HG02763 (cell line): ENCODE results near the gene ADAMTS2.
"Not testable (repeated sequence)": the region's sequence is repeated elsewhere in the genome, so short reads cannot be mapped to it uniquely, and the experiment has no call there.

Experiments used
- ATAC-seq: cut with Tn5 transposase; IDR thresholded peaks from one replicate; pipeline ENCODE4 v1.9.1; 2021; ENCODE audit warnings: mild to moderate bottlenecking, moderate library complexity; ENCODE audit not compliant: unreplicated experiment

The ADAMTS2 gene

DNA sequence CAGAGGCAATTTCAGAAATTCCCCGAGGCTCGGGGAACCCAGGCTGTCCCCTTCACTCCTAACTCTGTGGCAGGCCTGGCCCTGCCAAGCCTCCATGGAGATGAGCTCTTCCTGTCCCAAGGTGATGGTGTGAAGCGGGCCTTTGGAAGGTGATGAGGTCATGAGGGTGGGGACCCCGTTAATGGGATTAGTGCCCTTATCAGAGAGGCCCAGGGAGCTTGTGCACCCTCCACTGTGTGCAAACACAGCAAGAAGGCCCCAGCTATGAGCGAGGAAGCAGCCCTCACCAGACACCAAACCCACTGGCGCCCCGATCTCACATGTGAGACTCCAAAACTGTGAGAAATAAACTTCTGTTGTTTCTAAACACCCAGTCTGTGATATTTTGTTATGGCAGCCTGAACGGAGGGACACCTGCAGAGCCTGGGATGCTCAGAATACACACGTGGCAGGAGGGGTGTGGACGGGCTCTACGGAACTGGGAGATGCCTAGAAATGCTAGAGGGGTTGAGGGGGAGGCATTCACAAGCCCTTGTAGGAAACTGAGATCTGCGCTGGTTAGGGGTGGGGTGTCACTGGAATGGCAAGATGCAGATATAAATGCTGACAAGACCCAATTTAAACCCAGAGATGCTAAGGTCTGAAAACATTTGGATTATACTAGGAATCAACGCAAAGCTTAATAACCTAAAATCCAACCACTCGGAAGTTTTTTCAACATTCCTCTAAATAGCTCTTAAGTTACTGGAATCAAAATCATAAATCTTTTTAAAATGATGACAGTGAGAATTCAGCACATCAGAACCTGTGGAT is 46.9 kb downstream of the ADAMTS2 start:
- ATAC-seq, result no peak

DNA sequence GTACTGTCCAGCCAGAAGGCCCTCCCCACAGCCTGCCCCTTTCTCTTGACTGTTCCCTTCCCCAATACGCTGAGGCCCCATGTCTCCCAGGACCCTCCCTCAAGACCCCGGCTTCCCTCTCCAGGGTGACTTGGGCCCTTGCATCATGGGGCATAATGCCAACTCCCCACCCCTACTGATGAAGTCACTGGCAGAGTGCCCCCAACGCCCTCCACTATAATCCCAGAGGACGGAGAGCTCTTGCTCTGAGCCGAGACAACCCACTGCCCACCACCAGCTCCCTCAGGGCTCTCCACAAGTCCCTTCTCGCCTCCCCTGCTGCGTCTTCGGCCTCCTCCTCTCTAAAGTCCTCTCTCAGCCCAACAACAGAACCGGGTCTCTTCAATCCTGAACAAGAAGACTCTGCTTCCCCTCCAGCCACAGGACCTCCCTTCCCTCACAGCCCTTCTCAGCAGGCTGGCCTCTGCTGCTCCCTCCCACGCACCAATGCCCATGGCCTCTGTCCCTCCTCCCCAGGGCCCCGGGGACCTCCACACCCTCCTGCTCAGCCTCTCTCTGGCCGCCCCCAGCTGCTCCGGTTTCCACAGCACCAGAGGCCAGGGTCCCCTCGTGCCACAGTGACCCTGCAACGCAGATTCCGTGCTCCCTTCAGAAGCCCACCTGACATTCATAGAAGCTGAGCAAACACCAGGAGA is 47.6 kb downstream of the ADAMTS2 start:
- ATAC-seq, result no peak

DNA sequence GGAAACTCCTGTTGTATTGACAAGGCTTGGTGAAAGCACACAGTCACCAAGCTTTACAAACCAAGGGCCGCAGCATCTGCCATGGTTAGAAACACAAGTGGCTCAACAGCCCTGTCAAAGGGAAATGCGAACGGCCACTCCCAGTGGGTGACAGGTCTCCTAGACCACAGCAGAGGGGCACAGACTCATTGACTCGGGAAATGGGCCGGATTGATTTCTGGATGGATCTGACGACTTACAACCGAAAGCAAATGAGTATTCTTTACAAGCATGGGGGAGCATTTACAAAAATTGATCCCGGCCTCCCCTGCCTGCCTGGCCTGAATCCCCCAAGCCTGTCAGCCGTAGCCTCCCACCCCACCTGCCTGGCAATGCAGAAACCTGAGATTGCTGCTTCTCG is 48.2 kb downstream of the ADAMTS2 start:
- ATAC-seq, result no peak

DNA sequence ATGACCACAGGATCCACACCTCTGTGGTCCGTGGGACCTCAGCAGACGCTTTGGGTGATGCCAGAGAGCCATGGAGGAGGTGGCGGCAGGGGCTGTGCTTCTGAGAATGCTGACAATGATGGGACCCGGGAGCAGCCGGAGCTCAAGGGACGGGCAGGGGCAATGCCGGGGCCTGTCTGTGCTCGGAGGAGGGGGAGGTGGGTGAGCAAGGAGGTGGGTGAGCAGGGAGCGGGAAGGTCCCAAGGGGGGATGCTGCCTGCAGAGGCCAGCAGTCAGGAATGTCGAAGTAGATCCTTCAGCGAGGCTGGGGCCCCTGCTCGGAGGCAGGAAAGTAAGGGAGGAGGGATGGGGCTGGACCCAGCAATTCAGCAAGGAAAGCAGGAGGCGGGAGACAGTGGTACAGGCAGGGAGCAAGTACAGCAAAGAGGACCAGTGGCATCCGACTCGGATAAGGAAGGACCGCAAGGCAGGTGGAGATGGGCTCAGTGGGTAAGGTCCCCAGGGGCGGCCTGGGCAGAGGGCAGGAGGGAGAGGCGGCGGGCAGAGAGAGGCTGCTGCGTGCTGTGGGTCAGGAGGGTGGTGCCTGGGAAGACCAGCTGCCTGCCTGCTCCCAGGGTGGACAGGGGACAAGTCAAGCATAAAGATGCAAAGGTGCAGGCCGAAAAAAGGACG is 49.0 kb downstream of the ADAMTS2 start:
- ATAC-seq, result no peak

DNA sequence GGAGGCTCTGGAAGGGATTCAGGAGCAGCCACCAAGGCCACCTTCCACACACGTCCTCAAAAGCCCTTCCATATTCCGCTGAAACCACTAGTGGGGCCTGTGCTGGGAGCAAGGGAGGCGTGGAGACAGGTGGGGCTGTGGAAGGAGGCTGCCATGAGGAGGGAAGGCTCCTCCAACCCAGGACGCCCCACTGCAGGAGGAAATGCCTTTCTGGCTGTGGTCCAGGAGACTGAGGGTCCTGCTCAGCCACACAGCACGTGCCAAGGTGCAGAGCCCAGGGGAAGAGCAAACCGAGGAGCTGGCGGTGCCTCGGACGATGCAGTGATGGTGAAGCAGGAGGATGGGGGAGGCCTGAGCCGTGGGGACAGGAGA is 49.5 kb downstream of the ADAMTS2 start:
- no peak for ATAC-seq

DNA sequence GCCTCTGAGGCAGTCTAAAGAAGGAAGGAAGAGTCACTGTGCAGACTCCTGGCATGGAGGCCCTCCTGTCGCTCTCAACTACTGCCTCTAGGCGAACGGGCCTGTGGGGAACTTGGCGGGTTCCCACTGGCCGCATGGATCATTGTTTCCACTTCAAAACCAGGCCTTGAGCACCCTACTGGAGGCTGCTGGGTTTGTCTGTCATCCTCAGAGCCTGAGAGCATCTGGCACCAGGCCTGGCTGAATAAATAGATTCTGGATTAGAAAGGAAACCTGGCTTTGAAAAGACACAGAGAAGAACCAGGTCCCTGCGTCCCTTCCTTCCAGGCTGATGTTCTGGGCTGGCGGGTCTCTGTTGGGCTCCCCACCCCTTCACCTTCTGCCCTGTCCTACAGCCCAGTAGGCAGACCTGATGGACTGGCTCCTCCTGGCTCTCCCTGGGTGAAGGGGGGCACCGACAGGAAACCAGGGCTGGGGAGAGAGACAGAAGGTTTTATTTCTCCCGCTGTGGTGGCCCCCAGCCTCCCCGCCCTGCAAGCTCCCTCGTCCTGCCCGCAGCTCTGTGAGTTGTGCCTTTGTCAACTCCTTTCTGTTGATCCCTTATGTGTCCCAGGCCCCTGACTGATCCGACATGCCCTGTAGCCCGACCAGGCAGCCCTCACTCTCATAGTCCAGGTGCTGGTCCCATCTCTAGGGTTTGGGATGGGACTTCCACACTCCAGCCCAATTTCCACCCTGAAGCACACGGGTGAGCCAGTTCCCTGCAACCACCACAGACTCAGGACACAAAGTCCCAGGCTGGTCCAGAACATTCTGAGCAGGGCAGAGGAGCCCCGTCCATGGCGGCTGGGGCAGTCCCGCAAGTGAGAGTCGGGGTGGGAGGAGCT is 50.1 kb downstream of the ADAMTS2 start:
- ATAC-seq, result no peak

DNA sequence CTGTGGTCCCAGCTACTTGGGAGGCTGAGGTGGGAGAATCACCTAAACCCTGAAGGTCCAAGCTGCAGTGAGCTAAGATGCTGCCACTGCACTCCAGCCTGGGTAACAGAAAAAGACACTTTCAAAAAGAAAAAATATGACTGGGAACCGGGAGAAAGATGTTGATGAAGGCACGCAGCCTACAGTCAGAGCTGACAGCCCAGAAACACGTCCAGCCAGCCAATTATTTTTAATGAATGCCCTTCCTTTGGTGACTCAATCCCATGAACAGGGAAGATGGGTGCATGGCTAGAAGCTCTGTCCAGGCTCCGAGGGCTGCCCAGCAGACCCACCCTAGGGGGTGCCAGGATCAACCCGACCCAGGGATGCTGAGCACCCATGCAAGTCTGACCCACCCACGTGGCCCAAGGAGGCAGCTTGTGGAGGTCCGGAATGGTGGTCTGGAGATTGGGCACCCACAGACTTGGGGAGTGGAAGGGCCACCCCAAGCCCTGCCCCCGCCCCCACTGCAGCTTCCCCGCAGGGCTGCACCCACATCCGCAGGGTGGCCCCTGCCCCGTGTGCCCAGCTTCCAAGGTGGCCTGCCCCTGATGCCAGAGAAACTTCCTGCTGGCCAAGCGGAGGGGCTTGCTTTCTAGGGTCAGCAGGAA is 51.0 kb downstream of the ADAMTS2 start:
- no peak for ATAC-seq

DNA sequence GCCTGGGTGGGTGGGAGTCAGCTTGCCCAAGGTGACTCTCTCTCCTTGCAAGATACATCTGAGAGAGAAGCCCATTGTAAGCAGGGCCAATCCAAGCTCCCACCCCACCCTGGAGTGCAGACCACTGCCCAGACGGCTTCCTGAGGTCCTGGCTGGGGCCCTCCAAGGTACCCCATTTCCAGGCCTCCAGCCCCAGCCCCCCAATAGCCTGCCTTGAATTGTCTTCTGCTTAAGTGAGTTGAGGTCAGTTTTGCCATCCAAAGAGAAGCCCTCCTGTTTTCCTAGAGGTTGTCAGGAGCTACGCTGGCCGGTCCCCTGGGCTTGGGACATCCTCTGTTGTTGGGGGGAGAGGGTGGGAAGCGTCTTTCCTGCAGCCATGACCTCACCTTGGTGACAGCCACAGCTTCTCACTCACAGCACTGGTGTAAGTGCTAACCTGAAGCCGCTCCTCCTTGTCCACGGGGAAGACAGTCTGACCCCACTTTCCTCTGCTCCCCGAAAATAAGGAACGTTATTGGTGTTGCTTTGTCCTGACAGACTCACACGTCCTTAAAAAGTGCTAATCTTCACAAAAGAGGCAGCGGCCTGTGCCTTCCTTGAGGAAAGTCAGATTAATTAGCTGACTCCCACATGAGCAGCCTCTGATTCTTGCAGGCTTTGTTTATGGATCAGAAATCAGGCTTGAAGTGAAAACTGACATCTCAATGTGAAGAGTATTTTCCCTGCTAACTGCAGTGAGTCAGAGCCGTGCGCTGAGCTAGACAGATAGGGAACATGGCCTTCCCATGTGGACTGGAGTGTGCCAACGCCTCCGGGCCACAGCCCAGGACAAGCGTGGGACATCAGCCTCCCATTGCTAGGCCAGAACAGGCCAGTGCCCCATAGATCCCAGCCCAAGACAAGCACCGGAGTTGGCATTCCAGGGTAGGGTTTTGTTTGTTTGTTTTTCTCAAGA is 52.3 kb downstream of the ADAMTS2 start:
- no peak for ATAC-seq

DNA sequence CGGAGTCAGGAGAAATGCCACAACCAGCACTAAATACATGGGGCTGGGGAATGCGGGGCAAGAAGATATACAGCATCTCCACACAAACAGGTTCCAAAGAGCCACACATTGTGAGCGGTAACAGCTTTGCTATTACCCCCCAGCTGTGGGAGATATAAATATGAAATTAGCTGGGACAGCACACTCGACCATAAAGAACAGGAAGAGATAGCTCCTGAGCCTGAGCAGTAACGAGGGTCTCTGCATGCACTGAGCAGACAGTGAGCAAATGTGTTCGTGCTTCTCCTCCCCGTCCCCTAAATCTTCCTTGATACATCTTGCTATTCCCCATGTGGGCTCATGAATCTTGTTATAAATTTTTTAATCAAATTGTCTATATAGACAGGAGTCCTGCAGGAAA is 53.1 kb downstream of the ADAMTS2 start:
- no peak for ATAC-seq

DNA sequence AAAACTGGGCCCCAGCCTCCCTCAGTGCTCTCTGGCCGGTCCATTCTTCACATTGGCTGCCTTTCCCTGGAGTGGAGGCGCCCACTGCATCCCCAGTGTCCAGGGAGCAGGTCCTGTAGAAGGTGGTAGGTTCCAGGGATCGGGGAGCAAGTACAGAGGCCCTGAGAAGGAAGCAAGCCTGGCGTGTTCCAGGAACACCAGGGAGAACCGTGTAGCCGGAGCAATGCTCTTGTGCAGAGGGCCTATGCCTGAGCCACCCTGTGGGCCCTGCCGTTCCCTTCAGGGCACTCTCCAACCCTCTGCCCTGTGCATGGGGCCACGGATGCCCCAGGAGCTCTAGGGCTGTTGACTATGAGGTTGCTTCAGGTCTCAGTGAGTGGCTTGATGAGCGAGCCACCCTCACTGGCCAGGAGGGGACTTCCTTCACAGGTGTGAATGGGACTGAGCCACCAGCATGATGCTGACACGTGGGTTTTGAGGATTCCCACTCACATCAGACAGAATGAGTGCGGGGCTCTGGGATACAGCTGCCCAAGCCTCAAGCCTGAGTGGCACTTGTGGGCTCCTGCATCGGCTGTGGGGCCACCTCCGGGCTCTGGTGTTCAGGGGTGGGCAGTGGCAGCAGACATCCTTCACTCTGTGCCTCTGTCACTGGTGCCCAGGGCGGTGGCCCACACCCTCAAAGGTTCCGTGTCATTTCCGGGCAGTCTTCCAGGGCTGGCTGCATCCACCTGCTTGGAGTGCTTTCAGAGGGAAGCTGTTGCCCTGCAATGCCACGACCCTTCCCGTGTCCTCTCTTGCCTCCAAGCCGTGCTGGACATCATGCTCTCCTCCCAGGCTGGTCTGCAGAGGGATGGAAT is 54.4 kb downstream of the ADAMTS2 start:
- no peak for ATAC-seq

DNA sequence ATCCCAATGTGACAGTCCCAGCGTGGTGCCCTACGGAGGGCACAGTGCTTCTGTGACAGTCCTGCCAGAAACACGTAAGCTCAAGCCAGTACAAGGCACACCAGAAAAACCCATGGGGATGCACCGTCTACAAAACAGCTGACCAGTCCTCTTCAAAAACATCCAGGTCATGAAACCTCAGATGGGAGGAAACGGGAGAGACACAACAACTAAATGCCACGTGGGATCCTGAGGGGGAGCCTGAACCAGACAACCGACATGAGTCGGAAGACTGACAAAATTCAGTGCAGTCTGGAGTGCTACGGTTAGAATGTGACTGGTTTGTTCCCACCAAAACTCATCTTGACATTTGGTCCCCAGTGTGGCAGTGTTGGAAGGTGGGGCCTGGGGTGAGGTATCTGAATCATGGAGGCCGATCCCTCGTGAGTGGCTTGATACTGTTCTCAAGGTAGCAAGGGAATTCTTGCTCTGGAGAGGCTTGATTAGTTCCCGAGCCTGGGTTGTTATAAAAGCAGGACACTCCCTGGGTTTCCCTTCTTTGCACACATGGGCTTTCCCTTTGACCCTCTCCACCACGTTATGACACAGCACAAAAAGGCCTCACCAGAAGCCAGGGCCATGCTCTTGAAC is 55.4 kb downstream of the ADAMTS2 start:
- ATAC-seq, result no peak

DNA sequence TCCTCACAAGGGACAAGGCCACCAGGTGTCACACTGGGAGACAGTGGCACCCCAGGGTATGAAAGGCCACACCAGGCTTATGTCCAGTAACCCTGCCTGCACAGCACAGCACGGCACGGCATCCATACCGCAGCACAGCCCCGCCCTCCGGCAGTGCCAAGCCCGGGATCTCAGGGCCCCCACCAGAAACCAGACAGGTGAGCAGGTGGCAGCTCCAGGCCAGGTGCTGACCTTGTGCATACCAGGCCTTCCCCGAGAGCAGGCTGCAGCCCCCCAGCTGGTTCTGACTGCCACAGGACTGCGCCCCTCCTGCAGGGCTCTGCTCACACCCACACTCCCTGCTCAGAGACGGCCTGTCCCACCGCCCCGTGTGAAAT is 56.5 kb downstream of the ADAMTS2 start:
- ATAC-seq, result no peak

DNA sequence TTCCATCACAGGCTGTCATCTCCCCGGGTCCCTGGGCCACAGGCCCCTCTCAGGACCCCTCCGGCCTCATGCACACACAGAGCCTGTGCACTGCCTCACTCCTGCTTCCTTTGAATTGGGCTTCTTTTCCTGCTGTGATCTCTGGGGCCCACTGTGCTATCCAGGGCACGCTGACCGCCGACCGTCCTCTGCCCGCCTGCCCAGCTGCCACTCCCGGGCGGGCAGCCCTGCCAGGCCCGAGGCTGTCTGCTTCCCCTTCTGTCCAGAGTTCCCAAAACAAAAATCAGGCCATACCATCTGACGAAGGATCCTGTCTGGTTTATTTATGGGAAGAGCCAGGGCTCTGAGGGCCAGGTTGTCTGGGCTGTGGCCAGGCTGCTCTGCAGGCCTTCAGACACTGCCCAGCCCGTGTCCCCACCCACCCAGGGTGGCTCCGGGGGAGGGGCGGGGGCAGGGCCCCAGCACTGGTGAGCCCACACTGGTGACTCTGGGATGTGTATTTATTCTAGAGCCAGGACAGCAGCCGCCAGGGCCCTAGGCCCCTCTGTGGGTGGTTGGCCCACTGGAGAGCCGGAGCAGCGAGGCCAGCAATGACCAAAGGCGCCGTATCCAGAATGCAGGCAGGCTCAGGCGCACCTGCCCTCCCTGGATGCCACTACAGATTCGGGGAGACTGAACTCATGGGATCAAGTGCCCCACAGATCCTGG is 57.0 kb downstream of the ADAMTS2 start:
- no peak for ATAC-seq

DNA sequence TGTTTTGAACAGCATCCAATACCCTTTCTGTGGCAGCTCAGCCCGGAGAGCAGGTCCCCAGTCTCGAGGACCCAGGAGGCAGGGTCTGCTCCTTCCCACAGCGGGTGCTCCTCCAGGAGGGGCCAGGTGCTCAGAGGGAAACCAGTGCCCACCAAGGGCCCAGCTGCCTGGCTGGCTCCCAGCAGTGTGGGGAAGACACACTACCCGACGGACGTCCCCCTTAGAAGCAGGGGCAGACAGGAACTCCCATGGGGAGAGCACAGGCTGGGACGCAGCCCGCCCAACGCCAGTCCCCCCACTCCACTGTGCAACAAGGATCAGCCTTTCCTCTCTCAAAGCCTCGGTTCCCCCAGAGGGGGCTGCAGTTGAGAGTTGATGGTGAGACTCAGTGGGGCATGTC is 57.6 kb downstream of the ADAMTS2 start:
- ATAC-seq, result no peak

DNA sequence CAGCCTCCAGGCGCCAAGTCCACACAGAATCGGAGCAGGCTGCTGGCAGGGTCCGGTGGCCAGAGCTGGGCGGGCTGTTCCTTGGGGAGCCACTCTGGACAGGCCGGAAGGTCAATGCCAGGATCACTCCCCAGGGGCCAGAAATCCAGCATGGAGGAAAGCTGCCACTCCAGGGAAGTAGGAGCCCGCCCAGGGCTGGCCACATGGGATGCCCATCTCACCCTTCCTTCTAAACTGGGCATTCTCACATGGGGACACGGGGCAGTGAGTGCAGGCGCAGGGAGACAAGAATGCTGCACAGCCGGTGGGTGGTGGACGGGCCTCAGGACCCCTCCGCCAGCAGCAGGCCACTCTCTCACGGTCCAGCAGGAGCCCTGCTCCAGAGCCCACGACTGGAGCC is 58.2 kb downstream of the ADAMTS2 start:
- ATAC-seq, result no peak

DNA sequence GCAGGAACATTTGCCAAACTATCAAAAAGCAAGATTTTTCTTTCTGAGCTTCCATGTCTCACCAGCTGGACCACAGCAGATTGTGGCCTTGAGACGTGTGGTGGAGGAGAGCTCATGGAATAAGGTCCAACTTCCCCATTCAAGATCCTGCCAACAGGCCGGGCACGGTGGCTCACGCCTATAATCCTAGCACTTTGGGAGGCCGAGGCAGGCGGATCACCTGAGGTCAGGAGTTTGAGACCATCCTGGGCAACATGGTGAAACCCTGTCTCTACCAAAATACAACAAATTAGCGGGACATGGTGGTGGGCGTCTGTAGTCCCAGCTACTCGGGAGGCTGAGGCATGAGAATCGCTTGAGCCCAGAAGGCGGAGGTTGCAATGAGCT is 59.5 kb downstream of the ADAMTS2 start:
- ATAC-seq, result not testable (repeated sequence)
